ENCODE data around the gene SDK2.

The SDK2 gene

DNA sequence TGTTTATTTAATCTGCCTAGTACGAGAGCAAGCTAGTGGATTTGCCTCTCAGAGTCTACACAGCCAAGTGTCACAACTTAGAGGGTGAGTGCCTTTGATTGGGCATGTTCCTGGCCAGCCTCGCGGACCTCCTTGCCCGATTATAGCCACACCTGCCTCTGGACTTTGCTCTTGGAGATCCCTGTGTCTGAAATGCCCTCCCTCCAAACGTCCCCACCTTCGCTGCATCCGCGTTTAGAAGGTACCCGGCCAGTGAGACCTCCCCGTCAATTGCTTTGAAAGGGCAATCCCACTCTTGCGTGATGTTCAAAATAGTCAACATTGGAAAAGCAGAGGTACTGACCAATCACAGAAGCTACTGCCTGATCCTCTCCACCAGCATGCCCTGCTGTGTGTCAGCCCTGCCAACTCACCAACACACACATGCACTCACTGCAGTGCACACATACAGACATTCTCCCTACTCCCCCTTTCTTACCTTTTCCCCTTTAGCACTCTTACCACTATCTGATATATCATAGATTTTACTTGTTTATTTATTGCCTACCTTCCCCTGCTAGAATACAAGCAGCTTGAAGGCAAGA is 6.5 kb upstream of the SDK2 start:
- no peak for DNase-seq (ENCODE audit: low read depth)
- Histone ChIP-seq H3K4me3 (ENCODE audit: low read length) (no peak overlapping the region), H3K36me3 (ENCODE audit: control insufficient read depth, insufficient read depth, low read length, severe bottlenecking) (no peaks in the 10 kb centered on the region), H3K9me3 (ENCODE audit: control insufficient read depth, low read length) (peaks cover 18% of the 10 kb centered on the region), H3K4me1 (ENCODE audit: control insufficient read depth, insufficient read depth, low read length) (no peaks in the 10 kb centered on the region), H3K9ac (ENCODE audit: low read length) (no peak overlapping the region), H3K27me3 (replicated peaks; ENCODE audit: control insufficient read depth, insufficient read depth, low read length) (peaks cover 66% of the 10 kb centered on the region)

DNA sequence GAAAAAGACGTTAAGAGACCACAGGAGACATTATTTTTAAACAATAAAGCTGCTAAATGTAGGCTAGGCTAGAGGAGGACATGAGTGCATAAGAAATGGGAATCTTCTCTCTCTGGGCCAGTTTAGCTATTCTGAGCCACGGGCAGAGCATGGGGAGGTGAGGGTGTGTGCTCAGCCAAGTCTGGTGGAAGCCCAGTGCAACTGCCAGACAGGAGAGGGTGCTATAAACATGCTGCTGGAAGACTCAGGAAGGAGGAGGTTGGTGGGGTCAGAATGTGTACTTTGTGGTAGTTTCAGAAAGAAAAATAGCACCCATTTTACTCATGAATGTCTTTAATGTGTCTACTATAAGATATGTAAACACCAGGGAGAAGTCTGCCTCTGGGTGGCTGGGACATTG is 5.9 kb upstream of the SDK2 start:
- Histone ChIP-seq H3K36me3 (ENCODE audit: control insufficient read depth, insufficient read depth, low read length, severe bottlenecking) (no peaks in the 10 kb centered on the region), H3K4me1 (ENCODE audit: control insufficient read depth, insufficient read depth, low read length) (no peaks in the 10 kb centered on the region), H3K9ac (ENCODE audit: low read length) (no peak overlapping the region), H3K9me3 (ENCODE audit: control insufficient read depth, low read length) (peaks cover 18% of the 10 kb centered on the region), H3K4me3 (ENCODE audit: low read length) (no peak overlapping the region), H3K27me3 (replicated peaks; ENCODE audit: control insufficient read depth, insufficient read depth, low read length) (peaks cover 67% of the 10 kb centered on the region)
- DNase-seq (ENCODE audit: low read depth) = no peak

DNA sequence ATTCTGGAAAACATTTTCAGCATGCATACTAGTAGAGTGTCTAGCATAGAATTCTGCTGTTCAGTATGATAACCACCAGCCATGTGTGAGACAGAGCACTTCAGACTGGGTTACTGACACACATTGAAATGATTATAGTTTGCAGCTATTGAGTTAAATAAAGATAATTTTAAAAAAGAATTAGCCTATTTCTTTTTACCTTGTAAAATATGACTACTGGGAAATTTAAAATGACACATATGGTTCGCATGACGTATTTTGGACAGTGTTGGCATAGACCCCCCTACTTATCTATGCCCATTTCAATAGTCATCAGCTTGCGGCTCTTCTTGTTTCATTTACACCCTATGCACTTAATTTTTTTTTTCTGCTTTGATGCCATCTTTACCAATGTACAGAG is 4.7 kb upstream of the SDK2 start:
- peaks cover 70% of the 10 kb centered on the region for H3K27me3 ChIP-seq (replicated peaks; ENCODE audit: control insufficient read depth, insufficient read depth, low read length)

DNA sequence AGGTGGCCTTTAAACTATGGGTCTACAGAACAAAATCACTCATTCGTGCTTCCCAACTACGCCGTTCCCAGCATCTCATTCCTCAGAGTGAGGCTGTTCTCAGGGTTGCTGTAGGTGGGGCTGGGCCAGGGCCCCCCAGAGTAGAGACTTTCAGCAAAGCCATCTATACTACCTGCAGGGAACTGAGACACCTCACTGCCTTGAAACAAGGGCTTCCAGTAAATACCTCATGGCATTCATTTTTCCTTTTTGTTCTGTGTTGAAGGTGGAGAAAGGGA is 4.2 kb upstream of the SDK2 start:
- Histone ChIP-seq H3K9me3 (ENCODE audit: control insufficient read depth, low read length) (peaks cover 8% of the 10 kb centered on the region), H3K4me3 (ENCODE audit: low read length) (no peak overlapping the region), H3K36me3 (ENCODE audit: control insufficient read depth, insufficient read depth, low read length, severe bottlenecking) (no peaks in the 10 kb centered on the region), H3K27me3 (replicated peaks; ENCODE audit: control insufficient read depth, insufficient read depth, low read length) (peaks cover 69% of the 10 kb centered on the region), H3K4me1 (ENCODE audit: control insufficient read depth, insufficient read depth, low read length) (no peaks in the 10 kb centered on the region), H3K9ac (ENCODE audit: low read length) (no peak overlapping the region)
- DNase-seq (ENCODE audit: low read depth) = no peak

More for the DNA sequence above, 4.7 kb upstream of the SDK2 start:
- DNase-seq (ENCODE audit: low read depth) = no peak
- H3K4me1 ChIP-seq (ENCODE audit: control insufficient read depth, insufficient read depth, low read length) = no peaks in the 10 kb centered on the region
- no peaks in the 10 kb centered on the region for H3K36me3 ChIP-seq (ENCODE audit: control insufficient read depth, insufficient read depth, low read length, severe bottlenecking)
- peaks cover 13% of the 10 kb centered on the region for H3K9me3 ChIP-seq (ENCODE audit: control insufficient read depth, low read length)
- no peak overlapping the region for H3K9ac ChIP-seq (ENCODE audit: low read length)
- H3K4me3 ChIP-seq (ENCODE audit: low read length) = no peak overlapping the region

DNA sequence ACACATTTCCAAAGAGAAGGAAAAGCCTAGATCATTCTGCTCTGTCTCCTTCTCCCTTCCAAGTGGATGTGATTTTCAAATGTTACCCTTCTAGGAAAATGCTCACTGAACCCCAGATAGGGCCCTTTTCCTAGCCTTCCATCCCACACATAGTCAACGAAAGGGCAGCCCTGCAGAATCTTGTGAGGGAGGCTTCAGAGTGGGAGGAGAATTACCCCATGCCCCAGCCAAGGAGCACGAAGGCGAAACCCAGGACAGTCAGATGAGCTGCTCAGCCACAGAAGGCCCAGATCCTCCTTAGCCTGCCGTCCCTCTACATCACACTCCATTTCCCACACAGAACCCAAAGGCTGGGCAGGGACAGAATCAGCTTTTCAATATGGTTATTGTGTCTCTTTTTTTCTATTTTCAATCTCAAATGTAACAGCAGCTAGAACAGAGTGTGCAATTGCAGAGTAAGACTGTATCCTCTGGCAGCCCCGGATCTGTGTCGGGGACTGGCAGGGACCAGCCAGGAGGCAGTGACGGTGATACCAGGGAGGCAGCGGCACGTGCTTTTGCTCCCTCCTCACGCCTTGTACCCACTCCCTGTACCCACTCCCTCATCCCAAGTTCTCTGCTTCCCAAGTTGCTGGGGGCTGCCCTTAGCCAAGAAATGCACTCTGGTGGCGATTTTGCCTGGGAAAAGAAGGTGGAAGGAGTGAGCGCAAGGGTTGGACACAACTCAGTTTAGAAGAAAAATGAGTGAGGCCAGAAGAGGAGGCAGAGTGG is 3.7 kb upstream of the SDK2 start:
- DNase-seq (ENCODE audit: low read depth) = no peak
- Histone ChIP-seq H3K9ac (ENCODE audit: low read length) (no peak overlapping the region), H3K27me3 (replicated peaks; ENCODE audit: control insufficient read depth, insufficient read depth, low read length) (peaks cover 65% of the 10 kb centered on the region), H3K36me3 (ENCODE audit: control insufficient read depth, insufficient read depth, low read length, severe bottlenecking) (no peaks in the 10 kb centered on the region), H3K4me1 (ENCODE audit: control insufficient read depth, insufficient read depth, low read length) (no peaks in the 10 kb centered on the region), H3K9me3 (ENCODE audit: control insufficient read depth, low read length) (peaks cover 3% of the 10 kb centered on the region), H3K4me3 (ENCODE audit: low read length) (no peak overlapping the region)

DNA sequence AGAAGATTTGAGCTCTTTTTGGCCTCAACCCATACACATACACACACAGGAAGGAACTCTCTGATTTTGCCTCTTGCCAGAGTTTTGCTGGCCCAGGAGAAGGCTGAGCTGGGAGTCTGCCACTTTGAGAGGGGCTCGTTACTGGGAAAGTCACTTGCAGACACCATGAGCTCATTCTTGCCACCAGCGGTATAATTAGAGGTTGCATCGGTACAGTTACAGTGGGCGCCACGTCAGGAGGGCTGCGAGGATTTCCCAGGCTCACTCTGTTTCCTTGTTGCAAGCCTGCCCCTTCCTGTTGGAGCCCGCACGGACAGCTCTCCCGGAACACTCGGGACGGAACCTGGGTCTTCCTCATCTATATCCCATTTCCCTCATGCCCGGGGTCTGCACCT is 3.1 kb upstream of the SDK2 start:
- peaks cover 69% of the 10 kb centered on the region for H3K27me3 ChIP-seq (replicated peaks; ENCODE audit: control insufficient read depth, insufficient read depth, low read length)
- DNase-seq (ENCODE audit: low read depth) = no peak
- no peaks in the 10 kb centered on the region for H3K9me3 ChIP-seq (ENCODE audit: control insufficient read depth, low read length)
- H3K9ac ChIP-seq (ENCODE audit: low read length) = no peak overlapping the region
- no peak overlapping the region for H3K4me3 ChIP-seq (ENCODE audit: low read length)
- no peaks in the 10 kb centered on the region for H3K4me1 ChIP-seq (ENCODE audit: control insufficient read depth, insufficient read depth, low read length)
- H3K36me3 ChIP-seq (ENCODE audit: control insufficient read depth, insufficient read depth, low read length, severe bottlenecking) = no peaks in the 10 kb centered on the region

DNA sequence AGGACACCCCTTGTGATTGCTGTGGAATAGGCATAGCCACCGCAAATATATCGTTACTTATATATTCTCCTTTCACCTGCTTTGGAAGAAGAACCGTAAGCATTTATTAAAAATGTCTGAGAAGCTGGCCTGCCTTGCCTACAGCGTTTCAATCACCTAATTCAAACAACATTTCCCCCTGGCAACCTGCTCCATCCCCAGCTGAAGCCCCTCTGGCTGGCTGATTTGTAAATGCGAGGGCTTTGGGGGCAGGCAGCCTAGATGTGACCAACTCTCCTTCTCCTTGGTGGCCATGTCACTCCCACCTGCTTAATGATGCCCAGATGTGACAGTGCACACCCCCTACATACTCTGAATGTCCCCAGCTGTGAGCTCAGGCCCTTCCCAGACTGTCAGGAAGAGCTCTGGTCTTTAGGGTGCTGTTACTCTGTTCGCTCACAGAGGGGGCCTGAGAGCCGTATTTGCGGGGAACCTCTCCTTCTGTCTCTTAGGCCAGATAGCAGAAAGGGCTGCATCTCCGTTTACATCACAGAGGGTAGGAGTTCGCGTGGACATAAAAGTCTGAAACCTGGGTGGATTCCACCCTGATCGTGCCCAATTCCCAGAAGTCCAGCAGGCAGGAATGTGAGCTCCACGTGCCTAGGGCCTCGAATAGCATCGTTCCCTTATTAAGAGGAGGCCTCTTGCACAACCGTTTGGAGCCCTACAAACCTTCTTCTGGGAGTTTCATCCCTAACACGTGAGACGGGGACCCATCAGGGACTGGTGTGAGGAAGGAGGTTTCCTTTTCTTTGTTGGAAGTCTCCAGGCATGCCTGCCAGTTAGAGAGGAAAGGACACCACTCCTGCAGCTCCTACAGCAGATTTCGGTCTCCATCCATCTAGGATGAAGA is 2.4 kb upstream of the SDK2 start:
- Histone ChIP-seq H3K36me3 (ENCODE audit: control insufficient read depth, insufficient read depth, low read length, severe bottlenecking) (no peaks in the 10 kb centered on the region), H3K27me3 (replicated peaks; ENCODE audit: control insufficient read depth, insufficient read depth, low read length) (peaks cover 74% of the 10 kb centered on the region), H3K9ac (ENCODE audit: low read length) (no peak overlapping the region), H3K4me3 (ENCODE audit: low read length) (no peak overlapping the region), H3K4me1 (ENCODE audit: control insufficient read depth, insufficient read depth, low read length) (no peaks in the 10 kb centered on the region), H3K9me3 (ENCODE audit: control insufficient read depth, low read length) (no peaks in the 10 kb centered on the region)
- no peak for DNase-seq (ENCODE audit: low read depth)

DNA sequence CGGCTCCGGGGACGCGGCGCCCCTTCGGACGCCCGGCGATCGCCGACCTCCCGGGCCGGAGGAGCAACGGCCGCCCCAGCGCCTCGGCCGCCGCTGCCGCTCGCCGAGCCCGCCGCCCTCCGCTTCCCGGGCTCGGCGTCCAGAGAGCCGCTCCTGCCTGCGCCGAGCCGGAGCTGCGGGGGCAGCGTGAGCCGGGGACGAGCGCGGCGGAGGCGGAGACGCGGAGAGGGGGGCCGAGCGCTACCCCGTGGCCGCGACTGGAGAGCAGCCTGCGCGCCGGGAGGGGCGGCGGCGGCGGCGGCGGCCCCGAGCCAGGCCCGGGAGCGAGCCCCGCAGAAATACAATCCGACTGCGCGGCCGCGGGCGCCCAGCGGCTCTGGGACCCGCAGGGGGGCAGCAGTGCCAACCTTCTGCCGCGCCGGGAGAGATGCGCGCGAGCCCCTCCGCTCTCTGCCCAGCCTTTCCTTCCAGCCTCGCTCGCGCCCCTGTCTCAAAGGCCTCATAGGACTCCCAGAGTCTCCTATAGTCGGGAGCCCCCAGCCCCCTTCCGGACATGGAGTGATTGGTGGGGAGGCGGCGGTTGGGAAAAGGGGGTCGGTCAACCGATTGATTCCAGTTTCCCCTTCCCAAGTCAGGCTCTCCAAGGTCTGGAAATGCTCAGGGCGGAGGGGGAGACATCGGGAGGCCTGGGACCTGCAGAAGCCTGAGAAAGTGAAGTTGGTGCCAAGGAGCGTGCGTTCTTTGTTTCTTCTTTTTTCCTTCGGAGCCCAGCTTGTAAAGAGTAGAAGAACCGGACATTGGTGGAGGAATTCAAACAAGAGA is 1.0 kb upstream of the SDK2 start:
- no peak overlapping the region for H3K4me3 ChIP-seq (ENCODE audit: low read length)
- no peaks in the 10 kb centered on the region for H3K4me1 ChIP-seq (ENCODE audit: control insufficient read depth, insufficient read depth, low read length)
- H3K27me3 ChIP-seq (replicated peaks; ENCODE audit: control insufficient read depth, insufficient read depth, low read length) = peaks cover 79% of the 10 kb centered on the region
- H3K36me3 ChIP-seq (ENCODE audit: control insufficient read depth, insufficient read depth, low read length, severe bottlenecking) = no peaks in the 10 kb centered on the region
- DNase-seq (ENCODE audit: low read depth) = peak; percentile 43
- no peaks in the 10 kb centered on the region for H3K9me3 ChIP-seq (ENCODE audit: control insufficient read depth, low read length)
- no peak overlapping the region for H3K9ac ChIP-seq (ENCODE audit: low read length)

DNA sequence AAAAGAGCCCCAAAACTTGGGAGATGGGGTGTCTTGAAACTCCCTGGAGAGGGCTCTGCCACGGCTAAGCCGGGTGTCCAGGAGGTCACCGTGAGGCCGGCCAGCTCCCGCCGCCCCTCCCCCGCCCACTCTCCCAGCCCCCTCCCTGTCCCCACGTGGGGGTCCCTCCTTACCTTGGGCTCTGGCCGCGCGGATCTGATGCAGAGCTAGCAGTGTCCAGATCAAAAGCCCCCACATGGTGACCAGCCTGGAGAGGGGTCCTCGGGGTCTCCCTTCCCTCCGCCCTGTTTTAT is 447 bp downstream of the SDK2 start:
- no peak for DNase-seq (ENCODE audit: low read depth)
- Histone ChIP-seq H3K27me3 (replicated peaks; ENCODE audit: control insufficient read depth, insufficient read depth, low read length) (peaks cover 72% of the 10 kb centered on the region), H3K4me1 (ENCODE audit: control insufficient read depth, insufficient read depth, low read length) (no peaks in the 10 kb centered on the region), H3K9ac (ENCODE audit: low read length) (no peak overlapping the region), H3K4me3 (ENCODE audit: low read length) (no peak overlapping the region), H3K9me3 (ENCODE audit: control insufficient read depth, low read length) (no peaks in the 10 kb centered on the region), H3K36me3 (ENCODE audit: control insufficient read depth, insufficient read depth, low read length, severe bottlenecking) (no peaks in the 10 kb centered on the region)

DNA sequence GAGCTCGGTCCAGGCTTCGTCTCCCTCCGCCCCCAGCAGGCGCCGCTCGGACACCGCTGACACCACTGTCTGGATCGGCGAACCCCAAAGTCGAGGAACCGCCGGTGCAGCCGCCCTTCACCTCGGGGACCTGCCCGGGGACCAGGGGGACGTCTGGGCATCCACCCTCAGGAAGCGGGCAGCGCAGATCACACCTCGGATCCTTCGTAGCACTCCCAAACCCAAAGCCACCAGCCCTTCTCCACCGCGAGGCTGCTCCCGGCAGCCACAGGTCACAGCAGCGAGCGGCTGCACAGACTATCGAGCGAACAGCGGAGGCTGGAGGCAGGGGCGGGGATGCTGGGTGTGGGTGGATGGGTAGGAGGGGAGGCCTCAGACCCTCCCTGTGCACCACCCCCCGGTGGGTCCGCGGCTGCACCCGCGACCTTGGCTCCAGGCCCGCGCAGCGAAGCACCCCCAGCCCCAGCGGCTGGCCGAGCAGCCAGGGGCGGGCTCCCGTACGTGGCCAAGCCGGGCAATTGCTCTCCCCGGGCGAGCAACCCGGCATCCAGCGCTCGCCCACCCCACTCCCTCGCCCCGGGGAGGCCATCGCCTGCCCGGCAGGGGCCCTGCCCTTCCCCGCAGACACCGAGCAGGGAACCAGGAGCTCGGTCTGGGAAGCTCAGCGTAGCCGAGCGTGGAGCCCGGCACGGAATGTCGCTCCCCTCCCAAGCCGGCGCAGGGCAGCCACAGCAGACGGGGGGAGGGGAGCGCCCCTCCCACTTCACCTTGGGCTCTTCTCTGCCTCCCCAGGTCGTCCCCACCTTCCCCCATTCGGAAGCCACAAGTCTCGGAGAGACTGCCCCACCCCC is 1.0 kb downstream of the SDK2 start:
- no peak for DNase-seq (ENCODE audit: low read depth)
- Histone ChIP-seq H3K36me3 (ENCODE audit: control insufficient read depth, insufficient read depth, low read length, severe bottlenecking) (no peaks in the 10 kb centered on the region), H3K27me3 (replicated peaks; ENCODE audit: control insufficient read depth, insufficient read depth, low read length) (peaks cover 69% of the 10 kb centered on the region), H3K9ac (ENCODE audit: low read length) (no peak overlapping the region), H3K4me3 (ENCODE audit: low read length) (peak overlapping the region; percentile 41), H3K4me1 (ENCODE audit: control insufficient read depth, insufficient read depth, low read length) (no peaks in the 10 kb centered on the region), H3K9me3 (ENCODE audit: control insufficient read depth, low read length) (no peaks in the 10 kb centered on the region)
